HG03558 (cell line): ENCODE data around the gene CEP85.
"Not testable (repeated sequence)": the region's sequence is repeated elsewhere in the genome, so short reads cannot be mapped to it uniquely, and the experiment has no call there.

ENCODE experiments used
- ATAC-seq: cut with Tn5 transposase; IDR thresholded peaks from one replicate; pipeline ENCODE4 v1.9.1; 2021; ENCODE audit warnings: moderate number of reproducible peaks; ENCODE audit not compliant: unreplicated experiment; ENCODE audit errors: extremely low read depth

Gene CEP85

DNA sequence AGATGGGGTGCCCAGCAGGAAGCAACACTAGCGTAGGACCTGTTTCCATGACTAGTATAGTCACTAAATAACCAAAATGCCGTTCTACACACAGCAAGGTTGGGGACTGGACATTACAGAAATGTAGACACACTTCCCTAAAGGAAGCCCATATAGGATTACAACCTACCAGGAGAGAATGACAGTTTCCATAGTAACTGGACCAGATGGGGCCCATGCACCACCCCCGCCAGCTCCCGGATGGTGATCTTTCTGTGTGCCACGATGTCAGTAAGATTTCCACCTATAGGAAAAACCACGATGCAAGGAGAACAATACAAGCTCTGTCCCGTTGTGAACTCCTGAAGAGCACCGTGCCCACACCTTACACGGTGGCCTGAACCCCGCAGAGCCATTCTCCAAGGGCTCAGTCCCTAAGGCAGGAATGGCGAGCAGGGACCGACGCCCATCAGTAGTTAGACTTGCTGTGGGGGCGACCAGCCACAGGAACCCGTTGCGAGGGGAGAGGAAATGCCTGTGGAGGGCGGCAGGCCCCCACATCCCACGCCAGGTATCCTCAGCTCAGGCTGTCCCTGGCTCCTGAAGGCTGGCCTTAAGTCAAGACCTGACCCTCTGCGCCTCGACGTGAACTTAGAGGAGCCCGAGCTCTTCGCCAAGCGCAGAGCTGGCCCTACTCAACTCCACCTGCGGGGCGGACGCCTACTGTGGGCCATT is 13.6 kb upstream of the CEP85 start:
- no peak for ATAC-seq

- ATAC-seq: no peak
These were observed 12.9 kb upstream of the CEP85 start for GRCh38 chr1:26221094-26221493.

DNA sequence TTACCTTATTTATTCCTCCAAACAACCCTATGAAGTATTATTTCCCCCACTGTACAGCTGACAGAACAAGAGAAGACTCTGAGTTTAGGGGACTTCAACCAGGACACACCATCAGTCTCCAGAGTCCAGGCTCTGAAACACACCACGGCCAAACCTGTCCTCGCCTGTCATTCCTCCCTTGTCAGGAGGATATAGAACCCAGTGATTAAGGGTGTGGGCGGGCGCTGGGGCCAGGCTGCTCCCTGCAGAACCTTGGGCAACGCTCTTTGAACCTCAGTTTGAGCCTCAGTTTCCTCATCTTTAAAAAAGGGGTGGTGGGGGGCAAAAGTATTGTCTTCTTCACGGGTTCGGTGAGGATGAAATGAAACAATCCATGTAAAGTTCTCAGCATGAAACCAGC is 9.4 kb upstream of the CEP85 start:
- no peak for ATAC-seq

GRCh38 chr1:26225033-26225831 is 8.8 kb upstream of the CEP85 start:
- no peak for ATAC-seq

DNA sequence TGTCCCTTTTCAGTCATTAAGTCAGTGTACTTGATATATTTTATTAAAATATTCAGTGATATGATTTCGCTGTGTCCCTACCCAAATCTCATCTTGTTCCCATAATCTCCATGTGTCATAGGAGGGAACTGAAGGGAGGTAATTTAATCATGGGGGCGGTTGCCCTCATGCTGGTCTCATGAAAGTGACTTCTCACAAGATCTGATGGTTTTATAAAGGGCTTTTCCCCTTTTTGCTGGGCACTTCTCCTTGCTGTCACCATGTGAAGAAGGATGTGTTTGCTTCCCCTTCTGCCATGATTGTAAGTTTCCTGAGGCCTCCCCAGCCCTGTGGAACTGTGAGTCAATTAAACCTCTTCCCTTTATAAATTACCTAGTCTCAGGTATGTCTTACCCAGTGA is 3.3 kb upstream of the CEP85 start:
- not testable (repeated sequence) for ATAC-seq

DNA sequence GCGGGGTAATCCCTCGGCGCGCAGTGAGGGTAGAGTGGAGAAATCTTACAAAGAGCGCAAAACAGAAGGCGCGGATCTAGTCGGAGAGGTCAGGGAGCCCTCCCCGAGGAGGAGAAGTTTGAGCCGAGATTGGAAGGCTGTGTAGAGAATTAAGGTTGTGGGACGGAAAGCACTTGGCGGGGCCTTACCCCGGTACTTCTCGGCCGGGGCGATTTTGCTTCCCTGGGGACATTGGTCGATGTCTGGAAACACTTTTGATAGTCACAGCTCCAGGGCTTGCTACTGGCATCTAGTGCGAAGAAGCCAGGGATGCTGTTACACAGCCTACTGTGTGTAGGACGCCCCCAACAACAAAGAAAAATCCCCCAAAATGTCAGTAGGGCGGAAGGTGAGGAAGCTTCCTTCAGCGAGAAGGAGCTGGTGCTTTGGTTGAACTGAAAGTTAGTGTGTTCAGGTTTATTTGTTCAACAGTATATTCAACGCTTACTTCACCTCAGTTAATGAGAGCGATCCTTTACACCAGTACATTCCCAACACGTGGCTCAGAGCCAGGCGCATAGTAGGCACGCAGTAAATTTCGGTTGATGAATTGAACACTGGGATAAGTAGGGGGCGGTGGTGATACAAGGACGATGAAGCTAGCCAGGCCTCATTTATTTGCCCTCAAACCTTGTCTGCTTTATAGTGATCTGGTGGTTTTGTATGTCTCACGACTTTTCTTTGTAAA is 807 bp downstream of the CEP85 start:
- no peak for ATAC-seq

GRCh38 chr1:26237230-26237966 is 3.4 kb downstream of the CEP85 start:
- ATAC-seq: no peak

GRCh38 chr1:26239936-26240335 is 5.9 kb downstream of the CEP85 start:
- ATAC-seq: no peak

GRCh38 chr1:26252718-26253117 is 18.7 kb downstream of the CEP85 start:
- ATAC-seq: no peak

GRCh38 chr1:26254404-26254803 is 20.4 kb downstream of the CEP85 start:
- no peak for ATAC-seq

DNA sequence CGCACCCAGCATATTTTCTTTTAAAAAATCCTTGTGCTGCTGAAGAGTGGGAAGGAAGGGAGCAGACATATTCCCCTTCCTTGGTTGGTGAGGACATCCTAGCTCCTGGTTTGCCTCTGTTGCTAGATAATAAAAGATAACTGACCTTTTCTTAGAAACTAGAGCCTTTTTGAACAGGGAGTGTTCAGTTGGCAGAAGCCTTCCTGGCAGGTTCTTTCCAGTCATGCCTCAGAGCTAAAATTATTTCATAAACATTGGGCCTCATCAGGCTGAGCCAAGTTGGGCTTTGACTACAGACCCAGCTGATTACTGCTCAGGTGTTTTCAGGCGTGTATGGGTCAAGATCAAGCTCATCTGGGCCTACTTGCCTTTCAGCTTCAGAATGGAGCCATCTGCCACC is 23.2 kb downstream of the CEP85 start:
- ATAC-seq: no peak

DNA sequence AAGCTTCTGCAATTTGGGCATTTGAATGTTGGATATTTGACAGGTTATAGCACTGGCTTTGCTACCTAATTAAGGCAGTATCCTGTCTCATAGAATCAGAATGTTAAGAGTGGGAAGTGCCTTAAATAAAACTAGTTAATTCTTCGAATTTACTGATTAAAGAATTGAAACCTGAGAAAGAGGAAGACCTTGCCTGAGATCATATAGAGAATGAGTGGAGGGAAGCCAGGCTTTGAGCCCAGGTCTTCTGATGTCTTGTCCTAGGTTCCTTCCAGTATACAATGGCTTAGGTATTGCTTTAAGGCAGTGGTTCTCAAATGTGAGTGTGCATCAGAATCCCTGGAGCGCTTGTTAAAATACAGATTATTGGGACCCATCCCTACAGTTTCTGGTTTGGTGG is 25.0 kb downstream of the CEP85 start:
- no peak for ATAC-seq

- ATAC-seq: no peak
These were observed 25.6 kb downstream of the CEP85 start for GRCh38 chr1:26259578-26259977.

DNA sequence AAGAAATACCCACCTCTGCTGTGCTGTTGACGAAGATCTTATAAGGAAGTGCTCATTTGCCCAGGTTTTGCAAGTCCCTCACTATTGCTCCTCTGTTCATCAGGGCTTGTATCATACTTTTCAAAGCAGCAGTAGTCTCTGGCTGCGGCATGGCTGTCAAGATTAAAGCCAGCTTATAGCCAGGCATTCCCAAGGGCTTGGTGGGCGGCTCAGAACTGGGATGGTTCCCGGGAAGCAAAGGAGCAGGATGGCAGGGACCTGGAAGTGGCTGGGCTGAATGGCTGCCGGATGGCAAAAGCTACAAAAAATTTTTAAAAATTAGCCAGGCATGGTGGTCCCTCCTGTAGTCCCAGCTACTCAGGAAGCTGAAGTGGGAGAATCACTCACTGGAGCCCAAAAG is 29.2 kb downstream of the CEP85 start:
- ATAC-seq: no peak

DNA sequence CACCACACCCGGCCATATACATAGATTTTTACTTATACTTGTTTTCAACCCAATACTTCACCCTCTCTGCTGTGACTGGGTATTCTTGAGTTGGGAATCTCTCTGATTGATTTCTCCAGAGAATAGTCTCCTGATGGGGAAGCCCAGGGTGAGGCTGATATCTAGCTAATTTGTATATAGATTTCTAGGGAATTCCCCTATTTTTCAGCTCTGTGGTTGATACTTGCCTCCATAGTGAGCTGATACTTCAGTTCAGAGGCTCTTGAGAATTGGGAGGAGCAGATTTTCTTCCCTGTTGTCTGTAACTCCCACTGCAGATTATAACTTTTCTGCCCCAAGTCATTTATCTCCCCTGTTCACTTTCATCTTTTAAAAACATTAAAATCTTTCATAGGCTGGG is 31.4 kb downstream of the CEP85 start:
- no peak for ATAC-seq

- ATAC-seq: no peak
These were observed 34.5 kb downstream of the CEP85 start for GRCh38 chr1:26268290-26269197.

- ATAC-seq: no peak
These were observed 35.2 kb downstream of the CEP85 start for GRCh38 chr1:26269198-26269550.

DNA sequence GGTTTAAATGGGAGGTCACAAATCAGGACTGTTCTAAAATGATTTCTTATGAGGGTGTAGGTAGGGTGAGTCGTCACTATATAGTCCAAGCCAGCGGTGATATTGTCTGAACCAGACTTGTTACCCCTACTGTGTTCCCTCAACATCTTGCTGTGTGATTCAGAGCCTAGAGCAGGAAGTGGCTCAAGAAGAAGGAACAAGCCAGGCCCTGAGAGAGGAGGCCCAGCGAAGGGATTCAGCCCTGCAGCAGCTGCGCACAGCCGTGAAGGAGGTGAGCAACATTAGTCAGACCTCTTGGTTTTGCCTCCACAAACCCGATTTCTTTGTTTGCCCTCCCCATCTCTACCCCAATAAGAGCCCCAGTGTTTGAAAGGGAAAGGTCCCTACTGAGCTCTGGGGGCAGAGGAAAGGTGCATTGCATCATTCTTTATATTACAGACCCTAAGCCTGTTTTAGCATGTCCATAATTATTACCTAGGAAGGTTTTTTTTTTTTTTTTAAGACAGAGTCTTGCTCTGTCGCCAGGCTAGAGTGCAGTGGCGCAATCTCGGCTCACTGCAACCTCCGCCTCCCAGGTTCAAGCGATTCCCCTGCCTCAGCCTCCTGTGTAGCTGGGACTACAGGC is 40.9 kb downstream of the CEP85 start:
- ATAC-seq: no peak
